HL-60 (cell line): ENCODE data around the gene ZFR.

Source experiments
- DNase-seq, 2 experiments: peaks; one replicate each; pipeline ENCODE4 v3.0.0-alpha.2; 2010 to 2020; ENCODE audit warnings: low read depth in 1 of 2, low spot score in 1 of 2
- H3K27ac ChIP-seq: fragments of 250-450 bp; sonication (Bioruptor Pico); replicated peaks from 2 replicates; pipeline ENCODE4 v1.5.1; 2020; ENCODE audit warnings: mild to moderate bottlenecking, moderate library complexity
- H3K27me3 ChIP-seq: fragments of 250-450 bp; sonication (Bioruptor Pico); 2 replicates; pipeline ENCODE4 v1.5.1; 2021; ENCODE audit warnings: mild to moderate bottlenecking, moderate library complexity; ENCODE audit not compliant: insufficient read depth, poor library complexity, severe bottlenecking
- H3K4me3 ChIP-seq: replicated peaks from 2 replicates; pipeline ENCODE4 v1.5.1; 2011; ENCODE audit warnings: mild to moderate bottlenecking, control low read depth, low read length; ENCODE audit not compliant: insufficient read depth
- GABPA ChIP-seq: IDR thresholded peaks from 2 replicates; pipeline ENCODE4 v1.6.1; 2012; ENCODE audit warnings: low read depth
- POLR2AphosphoS5 ChIP-seq: IDR thresholded peaks from 2 replicates; pipeline ENCODE4 v1.6.1; 2012; ENCODE audit warnings: low read depth
- SPI1 ChIP-seq: IDR thresholded peaks from 2 replicates; pipeline ENCODE4 v1.6.1; 2012; ENCODE audit warnings: low read depth, mild to moderate bottlenecking, borderline replicate concordance
- TF ChIP-seq, protein P1 (sequence below): IDR thresholded peaks from 2 replicates; pipeline ENCODE4 v1.6.1; 2012; ENCODE audit warnings: low read depth; ENCODE audit not compliant: insufficient replicate concordance
- TF ChIP-seq, protein P2 (sequence below): IDR thresholded peaks from one replicate; pipeline ENCODE4 v1.5.1; 2011; ENCODE audit warnings: low read length, control low read depth, inconsistent platforms; ENCODE audit not compliant: insufficient read depth

Gene ZFR

DNA sequence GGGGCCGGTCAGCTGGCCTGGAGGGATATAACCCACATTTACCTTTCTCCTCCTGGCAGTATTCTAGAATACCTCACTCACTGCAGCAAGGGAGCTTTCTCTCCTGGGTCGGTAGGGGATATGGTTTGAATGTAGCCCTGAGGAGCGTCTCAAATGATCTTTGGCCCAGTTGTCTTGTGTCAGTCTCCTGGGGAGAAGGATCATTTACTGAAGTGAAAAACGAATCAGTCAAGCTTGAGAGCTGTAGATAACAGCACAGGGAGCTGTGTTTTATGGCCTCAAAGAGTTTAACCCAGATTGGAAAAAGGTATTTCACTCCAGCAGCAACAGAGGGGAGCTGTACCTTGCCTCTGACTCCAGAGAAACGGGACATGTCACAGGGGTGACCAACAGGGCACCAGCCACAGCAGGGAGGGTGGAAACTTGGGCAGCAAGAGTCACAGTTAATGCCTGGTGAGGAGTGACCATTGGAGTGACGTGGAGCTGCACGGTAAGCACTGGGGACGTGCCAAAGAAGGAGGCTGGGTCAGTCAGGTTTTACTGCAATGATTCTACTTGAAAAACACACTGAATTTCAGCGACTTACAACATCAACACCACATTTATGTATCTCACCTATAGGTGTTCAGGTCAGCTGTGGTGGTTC lies 29.8 kb upstream of the ZFR start:
- no peak for DNase-seq
- H3K27me3 ChIP-seq: no peaks in the 10 kb centered on the region
- H3K4me3 ChIP-seq: no peak overlapping the region
- no peak for TF ChIP-seq SPI1
- TF ChIP-seq, protein P1, sequence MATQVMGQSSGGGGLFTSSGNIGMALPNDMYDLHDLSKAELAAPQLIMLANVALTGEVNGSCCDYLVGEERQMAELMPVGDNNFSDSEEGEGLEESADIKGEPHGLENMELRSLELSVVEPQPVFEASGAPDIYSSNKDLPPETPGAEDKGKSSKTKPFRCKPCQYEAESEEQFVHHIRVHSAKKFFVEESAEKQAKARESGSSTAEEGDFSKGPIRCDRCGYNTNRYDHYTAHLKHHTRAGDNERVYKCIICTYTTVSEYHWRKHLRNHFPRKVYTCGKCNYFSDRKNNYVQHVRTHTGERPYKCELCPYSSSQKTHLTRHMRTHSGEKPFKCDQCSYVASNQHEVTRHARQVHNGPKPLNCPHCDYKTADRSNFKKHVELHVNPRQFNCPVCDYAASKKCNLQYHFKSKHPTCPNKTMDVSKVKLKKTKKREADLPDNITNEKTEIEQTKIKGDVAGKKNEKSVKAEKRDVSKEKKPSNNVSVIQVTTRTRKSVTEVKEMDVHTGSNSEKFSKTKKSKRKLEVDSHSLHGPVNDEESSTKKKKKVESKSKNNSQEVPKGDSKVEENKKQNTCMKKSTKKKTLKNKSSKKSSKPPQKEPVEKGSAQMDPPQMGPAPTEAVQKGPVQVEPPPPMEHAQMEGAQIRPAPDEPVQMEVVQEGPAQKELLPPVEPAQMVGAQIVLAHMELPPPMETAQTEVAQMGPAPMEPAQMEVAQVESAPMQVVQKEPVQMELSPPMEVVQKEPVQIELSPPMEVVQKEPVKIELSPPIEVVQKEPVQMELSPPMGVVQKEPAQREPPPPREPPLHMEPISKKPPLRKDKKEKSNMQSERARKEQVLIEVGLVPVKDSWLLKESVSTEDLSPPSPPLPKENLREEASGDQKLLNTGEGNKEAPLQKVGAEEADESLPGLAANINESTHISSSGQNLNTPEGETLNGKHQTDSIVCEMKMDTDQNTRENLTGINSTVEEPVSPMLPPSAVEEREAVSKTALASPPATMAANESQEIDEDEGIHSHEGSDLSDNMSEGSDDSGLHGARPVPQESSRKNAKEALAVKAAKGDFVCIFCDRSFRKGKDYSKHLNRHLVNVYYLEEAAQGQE: no peak
- TF ChIP-seq, protein P2, sequence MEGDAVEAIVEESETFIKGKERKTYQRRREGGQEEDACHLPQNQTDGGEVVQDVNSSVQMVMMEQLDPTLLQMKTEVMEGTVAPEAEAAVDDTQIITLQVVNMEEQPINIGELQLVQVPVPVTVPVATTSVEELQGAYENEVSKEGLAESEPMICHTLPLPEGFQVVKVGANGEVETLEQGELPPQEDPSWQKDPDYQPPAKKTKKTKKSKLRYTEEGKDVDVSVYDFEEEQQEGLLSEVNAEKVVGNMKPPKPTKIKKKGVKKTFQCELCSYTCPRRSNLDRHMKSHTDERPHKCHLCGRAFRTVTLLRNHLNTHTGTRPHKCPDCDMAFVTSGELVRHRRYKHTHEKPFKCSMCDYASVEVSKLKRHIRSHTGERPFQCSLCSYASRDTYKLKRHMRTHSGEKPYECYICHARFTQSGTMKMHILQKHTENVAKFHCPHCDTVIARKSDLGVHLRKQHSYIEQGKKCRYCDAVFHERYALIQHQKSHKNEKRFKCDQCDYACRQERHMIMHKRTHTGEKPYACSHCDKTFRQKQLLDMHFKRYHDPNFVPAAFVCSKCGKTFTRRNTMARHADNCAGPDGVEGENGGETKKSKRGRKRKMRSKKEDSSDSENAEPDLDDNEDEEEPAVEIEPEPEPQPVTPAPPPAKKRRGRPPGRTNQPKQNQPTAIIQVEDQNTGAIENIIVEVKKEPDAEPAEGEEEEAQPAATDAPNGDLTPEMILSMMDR: no peak
- TF ChIP-seq GABPA: no peak
- TF ChIP-seq POLR2AphosphoS5: no peak
- no peak overlapping the region for H3K27ac ChIP-seq

DNA sequence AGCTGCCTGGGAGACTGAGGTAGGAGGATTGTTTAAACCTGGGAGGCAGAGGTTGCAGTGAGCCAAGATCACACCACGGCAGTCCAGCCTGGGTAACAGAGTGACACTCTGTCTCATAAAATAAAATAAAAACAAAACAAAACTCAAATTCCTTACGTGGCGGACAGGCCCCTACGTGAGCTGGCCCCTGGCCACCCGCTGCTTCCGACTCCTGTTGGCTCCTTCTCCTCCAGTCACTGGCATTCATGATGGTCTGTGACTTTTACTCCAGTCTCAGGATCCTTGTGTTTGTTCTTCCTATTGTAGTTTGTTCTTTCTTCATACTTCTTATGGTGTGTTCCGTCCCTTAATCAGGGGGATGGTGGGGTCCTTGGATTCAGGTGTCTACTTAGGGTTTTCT lies 28.5 kb upstream of the ZFR start:
- Histone ChIP-seq H3K27me3 (no peaks in the 10 kb centered on the region), H3K27ac (no peak overlapping the region), H3K4me3 (no peak overlapping the region)
- DNase-seq: no peak
- TF ChIP-seq, protein P1: no peak
- no peak for TF ChIP-seq POLR2AphosphoS5
- TF ChIP-seq GABPA: no peak
- TF ChIP-seq, protein P2: no peak
- no peak for TF ChIP-seq SPI1

DNA sequence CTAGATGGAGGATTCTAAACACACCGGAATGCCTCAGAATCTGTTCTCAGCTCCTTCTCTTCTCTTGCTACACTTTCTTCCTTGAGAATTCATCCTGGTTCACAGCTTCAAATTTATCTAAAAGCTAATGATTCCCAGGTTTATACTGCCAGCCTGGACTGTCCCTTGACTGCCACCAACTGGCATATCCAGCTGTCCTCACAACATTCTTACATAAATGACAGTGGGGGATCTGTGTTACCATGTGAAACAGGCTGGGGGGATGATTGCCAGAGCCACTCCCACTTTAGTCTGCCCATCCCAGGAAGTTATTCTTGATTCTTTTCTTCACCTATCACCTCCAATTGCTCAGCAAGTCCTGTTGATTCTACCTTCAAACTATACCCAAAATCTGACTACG lies 27.2 kb upstream of the ZFR start:
- DNase-seq: no peak
- Histone ChIP-seq H3K4me3 (no peak overlapping the region), H3K27me3 (no peaks in the 10 kb centered on the region), H3K27ac (no peak overlapping the region)
- TF ChIP-seq GABPA (no peak), POLR2AphosphoS5 (no peak), SPI1 (no peak)
- TF ChIP-seq, protein P2: no peak
- TF ChIP-seq, protein P1: no peak
